Transverse colon (tissue), 4 donors: ENCODE data around the gene SRL. TPM values are rescaled to one million over a fixed set of nuclear protein-coding genes. Genes with fewer than 3 reads are reported as not detected.

Source experiments
- DNase-seq: peaks from one replicate; pipeline ENCODE4 v3.0.0-alpha.2; 2019
- H3K27ac ChIP-seq, 4 donors: fragments of 200-600 bp; sonication (generic); 2 replicates each; pipeline ENCODE4 v1.5.1; 2016 to 2018; ENCODE audit warnings: inconsistent platforms in 4 of 4
- H3K27me3 ChIP-seq: fragments of 200-600 bp; sonication (generic); 2 replicates; pipeline ENCODE4 v1.5.1; 2017; ENCODE audit warnings: inconsistent platforms
- H3K36me3 ChIP-seq, 4 donors: fragments of 200-600 bp; sonication (generic); 2 replicates each; pipeline ENCODE4 v1.5.1; 2017 to 2019; ENCODE audit warnings: inconsistent platforms in 4 of 4
- H3K4me1 ChIP-seq, 4 donors: fragments of 200-600 bp; sonication (generic); 2 replicates each; pipeline ENCODE4 v1.5.1; 2017 to 2020; ENCODE audit warnings: inconsistent platforms in 4 of 4
- H3K4me3 ChIP-seq, 4 donors: fragments of 200-600 bp; sonication (generic); 1 replicate in 1 of 4; 2 replicates in 3 of 4; pipeline versions ENCODE4 v1.5.1 to v1.6.1; 2017 to 2019; ENCODE audit warnings: inconsistent platforms in 4 of 4
- H3K9me3 ChIP-seq, 2 donors: fragments of 200-600 bp; sonication (generic); 2 replicates each; pipeline ENCODE4 v1.5.1; 2017 to 2019; ENCODE audit warnings: inconsistent platforms in 2 of 2
- CTCF ChIP-seq, 5 experiments: fragments of 200-600 bp in 3 of 5; fragments of 450-650 bp in 2 of 5; sonication (generic) in 3 of 5; IDR thresholded peaks; 1 replicate in 2 of 5; 2 replicates in 3 of 5; pipeline ENCODE4 v1.5.1; 2016 to 2017; ENCODE audit warnings: antibody characterized with exemption in 5 of 5, inconsistent platforms in 3 of 5, mild to moderate bottlenecking in 2 of 5, moderate library complexity in 1 of 5
- EP300 ChIP-seq: sonication (generic); formaldehyde crosslinking; IDR thresholded peaks from one replicate; pipeline ENCODE4 v1.6.1; 2017; ENCODE audit warnings: antibody characterized with exemption, low read depth
- POLR2A ChIP-seq: fragments of 450-650 bp; IDR thresholded peaks from one replicate; pipeline ENCODE4 v1.6.1; 2016; ENCODE audit warnings: antibody characterized with exemption, mild to moderate bottlenecking, moderate library complexity
- POLR2AphosphoS5 ChIP-seq, 3 donors: sonication (generic); formaldehyde crosslinking; IDR thresholded peaks; one replicate each; pipeline ENCODE4 v1.6.1; 2016; ENCODE audit warnings: antibody characterized with exemption in 3 of 3
- WGBS, 2 donors: methylation state at CpG; one replicate each; pipeline ENCODE4 v1.1.5; 2018; ENCODE audit warnings: low coverage in 1 of 2; 5-methylcytosine and 5-hydroxymethylcytosine counted together
- in situ Hi-C, 4 donors: fragments of 200-750 bp; cut with MboI; loops; one replicate each; pipeline versions ENCODE4 v1.15.0 to v1.15.1; 2017; ENCODE audit warnings: low sequenced_read_pairs in 3 of 4, low pct_ligation_motif_present in 1 of 4, low pct_unique_long_range_greater_than_20kb in 1 of 4
- intact Hi-C: fragments of 100-400 bp; cut with DNase I; formaldehyde crosslinking; loops from one replicate; pipeline ENCODE4 v1.15.1; 2023; ENCODE audit warnings: low total_unique reads
- total RNA-seq, 4 donors: library from RNA; depleted of rRNA; stranded (reverse); fragments of >200 nt; gene quantifications; one replicate each; pipeline ENCODE4 v1.1.0, GENCODE V29; 2016

The SRL gene
- total RNA-seq, 4 donors from 2014 or later, result 0.32 to 0.68 TPM; not detected in 2

GRCh38 chr16:4231367-4231766, 10.5 kb downstream of the SRL start:
- Histone ChIP-seq H3K9me3 (no peaks in the 10 kb centered on the region), H3K27ac (no peak overlapping the region), H3K4me3 (no peak overlapping the region), H3K4me1 (no peaks in the 10 kb centered on the region), H3K36me3 (no peaks in the 10 kb centered on the region), H3K27me3 (no peaks in the 10 kb centered on the region)
- intact Hi-C loops, result no loop called here
- 76 to 78% methylated on average over 9 to 10 of the region's 10 CpGs for WGBS, 2 donors
- in situ Hi-C loops, result no loop called here
- TF ChIP-seq POLR2AphosphoS5 (IDR thresholded peaks at IDR 0.05) (no peak), EP300 (no peak), CTCF (IDR thresholded peaks at IDR 0.05) (no peak), POLR2A (no peak)
- no peak for DNase-seq

GRCh38 chr16:4227040-4227332, 14.9 kb downstream of the SRL start:
- no peaks in the 10 kb centered on the region for H3K4me1 ChIP-seq
- no peaks in the 10 kb centered on the region for H3K36me3 ChIP-seq
- TF ChIP-seq EP300 (no peak), CTCF (IDR thresholded peaks at IDR 0.05) (no peak), POLR2A (no peak), POLR2AphosphoS5 (IDR thresholded peaks at IDR 0.05) (no peak)
- no peaks in the 10 kb centered on the region for H3K27me3 ChIP-seq
- intact Hi-C loops, result no loop called here
- no peak for DNase-seq
- no peaks in the 10 kb centered on the region for H3K9me3 ChIP-seq
- 63 to 92% methylated on average over 2 of the region's 2 CpGs for WGBS, 2 donors
- in situ Hi-C loops, result no loop called here
- no peak overlapping the region for H3K27ac ChIP-seq
- no peak overlapping the region for H3K4me3 ChIP-seq

GRCh38 chr16:4226251-4227039, 15.4 kb downstream of the SRL start:
- Histone ChIP-seq H3K27ac (no peak overlapping the region), H3K9me3 (no peaks in the 10 kb centered on the region), H3K4me3 (no peak overlapping the region), H3K4me1 (no peaks in the 10 kb centered on the region), H3K36me3 (no peaks in the 10 kb centered on the region), H3K27me3 (no peaks in the 10 kb centered on the region)
- DNase-seq, result no peak
- intact Hi-C loops, result no loop called here
- WGBS, 2 donors, result 69 to 72% methylated on average over 4 to 5 of the region's 5 CpGs
- no peak for TF ChIP-seq CTCF (IDR thresholded peaks at IDR 0.05)
- no peak for TF ChIP-seq POLR2AphosphoS5 (IDR thresholded peaks at IDR 0.05)
- no peak for TF ChIP-seq EP300
- no peak for TF ChIP-seq POLR2A
- in situ Hi-C loops, result no loop called here

- Histone ChIP-seq H3K27me3 (no peaks in the 10 kb centered on the region), H3K4me3 (no peak overlapping the region), H3K9me3 (no peaks in the 10 kb centered on the region), H3K36me3 (no peaks in the 10 kb centered on the region), H3K27ac (no peak overlapping the region), H3K4me1 (no peaks in the 10 kb centered on the region)
- in situ Hi-C loops, result no loop called here
- intact Hi-C loops, result no loop called here
- 62% methylated on average over 2 of the region's 2 CpGs; no CpG with 5 or more reads in 1 of the 2 donors for WGBS, 2 donors
- no peak for DNase-seq
- no peak for TF ChIP-seq POLR2AphosphoS5 (IDR thresholded peaks at IDR 0.05)
- no peak for TF ChIP-seq POLR2A
- no peak for TF ChIP-seq EP300
- TF ChIP-seq CTCF (IDR thresholded peaks at IDR 0.05), result no peak
Measured at GRCh38 chr16:4225075-4225474, 16.8 kb downstream of the SRL start.
